GM12872 (cell line): ENCODE measurements around the gene FRS3.

Source experiments
- TF ChIP-seq, protein P1 (sequence below): IDR thresholded peaks from 3 replicates; pipeline ENCODE4 v1.5.1; 2011; ENCODE audit warnings: low read depth, mild to moderate bottlenecking, low read length, moderate library complexity; ENCODE audit not compliant: insufficient read depth

The FRS3 gene

GRCh38 chr6:41763470-41763869, 16.2 kb downstream of the FRS3 start:
- TF ChIP-seq, protein P1, sequence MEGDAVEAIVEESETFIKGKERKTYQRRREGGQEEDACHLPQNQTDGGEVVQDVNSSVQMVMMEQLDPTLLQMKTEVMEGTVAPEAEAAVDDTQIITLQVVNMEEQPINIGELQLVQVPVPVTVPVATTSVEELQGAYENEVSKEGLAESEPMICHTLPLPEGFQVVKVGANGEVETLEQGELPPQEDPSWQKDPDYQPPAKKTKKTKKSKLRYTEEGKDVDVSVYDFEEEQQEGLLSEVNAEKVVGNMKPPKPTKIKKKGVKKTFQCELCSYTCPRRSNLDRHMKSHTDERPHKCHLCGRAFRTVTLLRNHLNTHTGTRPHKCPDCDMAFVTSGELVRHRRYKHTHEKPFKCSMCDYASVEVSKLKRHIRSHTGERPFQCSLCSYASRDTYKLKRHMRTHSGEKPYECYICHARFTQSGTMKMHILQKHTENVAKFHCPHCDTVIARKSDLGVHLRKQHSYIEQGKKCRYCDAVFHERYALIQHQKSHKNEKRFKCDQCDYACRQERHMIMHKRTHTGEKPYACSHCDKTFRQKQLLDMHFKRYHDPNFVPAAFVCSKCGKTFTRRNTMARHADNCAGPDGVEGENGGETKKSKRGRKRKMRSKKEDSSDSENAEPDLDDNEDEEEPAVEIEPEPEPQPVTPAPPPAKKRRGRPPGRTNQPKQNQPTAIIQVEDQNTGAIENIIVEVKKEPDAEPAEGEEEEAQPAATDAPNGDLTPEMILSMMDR = no peak

GRCh38 chr6:41759905-41760579, 19.7 kb downstream of the FRS3 start:
- TF ChIP-seq, protein P1 = no peak

GRCh38 chr6:41759106-41759904, 20.4 kb downstream of the FRS3 start:
- TF ChIP-seq, protein P1 = no peak

- TF ChIP-seq, protein P1 = no peak
Observed at GRCh38 chr6:41758641-41759035, 21.1 kb downstream of the FRS3 start.

GRCh38 chr6:41757931-41758640, 21.6 kb downstream of the FRS3 start:
- TF ChIP-seq, protein P1 = no peak

GRCh38 chr6:41757271-41757670, 22.4 kb downstream of the FRS3 start:
- TF ChIP-seq, protein P1 = no peak

DNA sequence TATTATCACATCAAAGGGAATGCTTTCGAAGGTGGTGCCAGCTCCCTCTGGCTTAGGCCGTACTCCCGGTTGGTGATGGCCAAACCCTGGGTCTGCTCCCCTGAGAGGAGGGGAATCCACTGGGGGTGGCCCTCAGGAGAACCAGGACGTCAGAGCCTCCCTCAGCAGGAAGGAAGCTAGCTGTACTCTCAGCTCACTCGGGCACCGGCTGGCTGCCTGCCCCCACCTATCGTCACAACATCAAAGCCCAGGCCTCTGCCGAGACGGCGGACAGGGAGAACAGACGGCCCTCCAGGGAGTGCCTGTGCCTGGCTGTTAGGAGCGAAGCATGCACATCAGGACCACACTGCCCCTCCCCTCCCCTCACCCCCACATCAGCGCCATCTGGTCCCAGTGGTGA, 23.3 kb downstream of the FRS3 start:
- TF ChIP-seq, protein P1 = no peak
